ENCODE measurements around the gene DNAJC24.
"Not testable (repeated sequence)": the region's sequence is repeated elsewhere in the genome, so short reads cannot be mapped to it uniquely, and the experiment has no call there.

DNAJC24 gene, protein sequence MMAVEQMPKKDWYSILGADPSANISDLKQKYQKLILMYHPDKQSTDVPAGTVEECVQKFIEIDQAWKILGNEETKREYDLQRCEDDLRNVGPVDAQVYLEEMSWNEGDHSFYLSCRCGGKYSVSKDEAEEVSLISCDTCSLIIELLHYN

DNA sequence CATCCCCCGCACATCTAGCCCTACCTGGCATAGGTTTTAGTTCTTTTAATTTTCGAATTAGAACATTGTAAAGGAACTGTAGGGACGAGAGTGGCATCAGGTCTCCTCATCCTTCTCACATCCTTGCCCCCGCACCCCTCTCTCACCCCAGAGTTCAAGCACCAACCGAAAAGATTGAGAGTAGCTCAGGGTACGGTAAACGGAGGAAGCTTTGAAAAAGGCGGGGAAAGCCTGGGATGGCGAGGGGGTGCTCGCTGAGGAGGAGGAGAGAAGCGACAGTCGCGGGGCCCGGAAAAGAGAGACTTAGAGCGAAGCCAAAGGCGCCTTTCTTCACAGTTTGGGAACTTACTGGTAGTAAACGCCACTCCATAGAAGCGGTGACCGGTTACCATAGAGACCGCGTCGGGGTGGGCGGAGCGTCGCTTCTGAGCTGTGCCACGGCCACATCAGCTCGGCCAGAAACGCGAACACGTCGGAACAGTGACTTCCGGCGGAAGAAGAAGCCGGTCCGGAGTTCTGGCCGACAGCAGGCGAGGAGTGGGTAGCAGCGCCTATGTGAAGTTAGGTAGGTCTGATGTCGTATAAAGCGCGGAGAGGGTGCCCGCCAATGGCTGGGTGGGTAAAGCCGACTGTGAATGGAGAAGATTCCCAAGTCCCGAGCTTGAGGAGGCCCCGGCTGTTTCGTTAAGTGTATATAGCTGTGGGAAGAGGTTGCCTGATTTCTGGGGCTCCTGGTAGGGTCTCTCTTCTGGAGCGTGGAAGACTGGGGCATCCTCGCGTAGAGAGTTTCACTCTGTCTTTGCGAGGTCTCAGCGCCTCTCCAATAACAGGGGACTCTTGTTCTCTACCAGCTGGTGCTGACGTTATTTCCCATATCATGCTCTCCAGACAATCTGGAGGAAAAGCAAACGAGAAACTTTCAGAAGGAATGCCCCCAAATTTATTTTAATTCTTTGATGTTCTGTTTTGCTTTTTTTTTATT, at the start of gene DNAJC24, which contains the start of gene DCDC1:
Gene DNAJC24, plus strand, starts transcription at position 513 of the 982 bp plus-strand sequence. CDS start 889 bp downstream, outside the sequence.
Gene DCDC1, minus strand, starts transcription at position 392 of the 982 bp plus-strand sequence. CDS start 41,459 bp downstream, outside the sequence.
- peak; percentile 97 for DNase-seq

DNA sequence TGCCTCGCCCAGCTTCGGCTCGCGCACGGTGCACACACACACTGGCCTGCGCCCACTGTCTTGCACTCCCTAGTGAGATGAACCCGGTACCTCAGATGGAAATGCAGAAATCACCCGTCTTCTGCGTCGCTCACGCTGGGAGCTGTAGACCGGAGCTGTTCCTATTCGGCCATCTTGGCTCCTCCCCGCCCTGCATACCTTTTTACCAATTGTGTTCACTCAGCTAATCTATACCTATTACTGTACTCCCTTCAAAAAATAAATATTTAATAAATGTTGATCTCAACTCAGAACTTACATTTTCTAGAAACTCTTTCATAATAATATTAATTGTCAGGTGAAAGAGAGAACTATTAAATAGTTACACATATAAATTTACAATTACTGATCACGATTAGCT, 48.2 kb upstream of the DNAJC24 start:
- DNase-seq = not testable (repeated sequence)

DNA sequence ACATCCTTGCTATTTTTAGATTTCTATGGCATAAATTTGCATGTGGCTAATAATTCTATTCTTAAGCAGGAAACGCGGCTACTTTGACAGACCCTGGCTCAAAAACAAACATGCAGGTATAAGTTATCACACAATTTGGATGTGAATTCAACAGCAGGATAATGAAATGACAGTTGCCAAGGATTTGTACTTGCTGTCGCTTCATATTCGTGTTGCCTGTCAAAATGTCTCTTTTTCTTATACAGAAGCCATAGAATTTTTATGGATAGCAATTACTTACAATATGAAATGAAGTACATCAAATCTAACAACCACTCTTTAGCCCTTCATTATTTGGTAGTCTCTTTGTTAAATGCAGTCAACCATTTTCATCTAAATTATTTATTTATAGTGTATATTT, 46.5 kb upstream of the DNAJC24 start:
- no peak for DNase-seq

- no peak for DNase-seq
Measured at GRCh38 chr11:31325160-31325559, 44.5 kb upstream of the DNAJC24 start.

- DNase-seq = no peak
Measured at GRCh38 chr11:31326470-31327148, 43.1 kb upstream of the DNAJC24 start.

GRCh38 chr11:31327417-31327816, 42.2 kb upstream of the DNAJC24 start:
- no peak for DNase-seq

DNA sequence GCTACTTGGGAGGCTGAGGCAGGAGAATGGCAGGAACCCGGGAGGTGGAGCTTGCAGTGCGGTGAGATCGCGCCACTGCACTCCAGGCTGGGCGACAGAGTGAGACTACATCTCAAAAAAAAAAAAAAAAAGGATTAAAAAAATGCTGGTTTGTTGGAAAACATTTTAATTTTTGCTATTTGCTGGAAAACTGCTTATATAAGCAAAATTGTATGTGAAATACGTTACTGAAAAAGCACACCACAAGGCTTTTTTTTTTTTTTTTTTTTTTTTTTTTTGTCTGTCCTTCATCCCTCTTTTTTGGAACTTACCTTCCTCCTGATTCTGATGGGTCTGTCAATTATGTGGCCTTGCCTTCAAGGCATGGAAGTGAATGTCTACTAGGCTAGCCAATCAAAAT, 41.0 kb upstream of the DNAJC24 start:
- DNase-seq = no peak

- DNase-seq = peak; percentile 9
Measured at GRCh38 chr11:31337806-31338205, 31.9 kb upstream of the DNAJC24 start.

DNA sequence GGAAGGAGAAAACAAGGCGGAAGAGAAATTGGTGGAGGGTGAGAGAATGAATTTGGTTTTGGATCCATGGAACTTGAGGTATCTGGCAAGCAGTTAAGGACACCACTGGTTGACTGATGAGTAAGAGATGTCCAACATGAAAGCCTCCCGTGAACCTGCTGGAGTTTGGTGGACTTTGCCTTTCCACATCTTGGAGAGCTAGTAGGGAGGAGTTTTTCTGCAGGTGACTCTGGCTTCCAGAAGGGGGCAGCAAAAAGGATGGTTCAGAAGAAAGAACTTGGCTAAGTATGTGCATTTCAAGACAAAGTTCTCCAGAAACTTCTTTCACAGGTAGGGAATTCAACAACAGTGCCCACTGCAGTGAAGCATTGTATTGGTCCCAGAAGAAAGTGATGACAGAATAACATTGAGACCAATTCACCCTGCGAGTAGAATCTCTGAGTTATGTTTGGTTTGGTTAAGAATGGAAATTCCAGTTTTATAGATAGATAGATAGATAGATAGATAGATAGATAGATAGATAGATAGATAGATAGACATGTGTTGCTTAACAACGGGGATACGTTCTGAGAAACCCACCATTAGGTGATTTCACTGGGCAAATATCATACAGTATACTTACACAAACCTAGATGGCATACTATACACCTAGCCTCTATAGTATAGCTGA, 28.6 kb upstream of the DNAJC24 start:
- peak; percentile 58 for DNase-seq

GRCh38 chr11:31351168-31351567, 18.5 kb upstream of the DNAJC24 start:
- no peak for DNase-seq

GRCh38 chr11:31355131-31355530, 14.5 kb upstream of the DNAJC24 start:
- DNase-seq = no peak

GRCh38 chr11:31355817-31356216, 13.8 kb upstream of the DNAJC24 start:
- DNase-seq = no peak

DNA sequence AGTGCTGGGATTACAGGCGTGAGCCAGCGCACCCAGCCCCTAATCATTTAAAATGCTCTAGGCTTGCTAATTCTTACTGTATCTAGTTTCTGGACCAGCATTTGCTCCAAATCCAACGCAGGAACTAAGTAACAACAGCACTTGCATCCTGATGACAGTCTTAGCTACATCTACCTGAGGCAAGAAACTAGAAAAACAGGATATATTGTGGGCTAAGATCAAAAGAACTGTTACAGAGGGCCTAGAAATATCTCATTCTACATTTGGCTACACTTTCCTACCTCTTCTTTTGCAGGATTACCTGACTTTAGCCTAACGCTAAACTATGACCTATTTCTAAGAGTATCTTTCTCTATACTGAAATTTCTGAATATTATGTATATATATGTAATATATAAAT, 7.9 kb upstream of the DNAJC24 start:
- DNase-seq = no peak

- peak; percentile 14 for DNase-seq
Measured at GRCh38 chr11:31366795-31367194, 2.9 kb upstream of the DNAJC24 start.

- DNase-seq = no peak
Measured at GRCh38 chr11:31375879-31376278, 6.2 kb downstream of the DNAJC24 start.

- no peak for DNase-seq
Measured at GRCh38 chr11:31383116-31383515, 13.5 kb downstream of the DNAJC24 start.

DNA sequence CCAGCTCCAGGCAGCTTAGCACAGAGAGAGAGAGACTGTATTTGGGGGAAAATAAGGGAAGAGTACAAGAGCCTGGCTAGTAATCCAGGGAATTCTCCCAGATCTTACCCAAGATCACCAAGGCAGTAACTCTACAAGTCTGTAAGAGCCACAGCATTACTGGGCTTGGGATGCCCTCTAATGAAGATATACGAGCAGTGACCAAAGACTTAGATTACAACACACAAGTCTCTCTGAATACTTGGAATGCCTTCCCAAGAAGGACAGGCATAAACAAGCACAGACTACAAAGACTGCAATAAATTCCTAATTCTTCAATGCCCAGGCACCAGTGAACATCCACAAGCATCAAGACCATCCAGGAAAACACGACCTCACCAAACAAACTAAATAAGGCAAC, 17.7 kb downstream of the DNAJC24 start:
- DNase-seq = no peak

DNA sequence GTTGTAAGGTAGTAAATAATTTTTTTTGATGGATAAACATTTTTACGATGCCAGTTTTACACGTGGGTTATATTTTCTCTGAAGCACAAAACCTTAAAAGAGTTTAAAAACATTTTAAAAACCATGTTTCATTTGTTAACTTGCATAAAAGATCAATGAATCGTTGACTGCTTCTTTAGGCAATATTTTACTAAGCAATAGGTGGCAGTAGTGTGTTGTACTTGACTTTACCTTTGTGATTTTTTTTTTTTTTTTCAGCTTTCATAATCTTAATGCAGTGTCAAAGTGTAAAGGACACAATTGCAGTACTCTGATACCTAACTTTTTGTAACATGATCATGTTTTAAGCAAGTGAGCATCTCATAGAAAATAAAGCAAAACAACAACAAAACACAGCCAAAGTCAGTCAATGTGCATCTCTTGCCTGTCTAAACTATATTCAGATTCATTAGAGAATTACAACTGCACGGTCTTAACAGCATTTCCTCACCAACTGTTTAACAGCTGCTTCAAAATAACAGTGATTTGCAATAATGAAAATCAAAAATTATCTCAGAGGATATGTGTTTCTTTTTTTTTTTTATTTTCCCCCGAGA, 27.7 kb downstream of the DNAJC24 start:
- DNase-seq = peak; percentile 72

DNA sequence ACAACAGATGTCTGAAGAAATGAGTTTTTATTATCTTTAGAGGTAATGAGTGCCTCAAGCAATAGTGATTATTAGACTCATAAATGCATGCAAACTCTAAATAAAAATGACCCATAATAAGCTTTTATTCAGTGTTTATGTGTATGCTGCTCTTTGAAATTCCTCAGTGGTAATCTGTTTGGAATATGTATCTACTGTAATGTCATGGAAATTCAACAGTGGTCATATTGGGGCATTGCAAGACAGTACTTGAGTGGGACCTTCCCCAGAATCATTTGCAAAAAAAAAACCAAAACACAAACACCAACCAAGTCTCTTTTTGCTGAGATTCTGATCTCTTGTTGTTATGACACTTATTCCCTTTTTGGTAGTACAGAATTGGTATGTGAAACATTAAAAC, 35.0 kb downstream of the DNAJC24 start:
- DNase-seq = no peak

DNA sequence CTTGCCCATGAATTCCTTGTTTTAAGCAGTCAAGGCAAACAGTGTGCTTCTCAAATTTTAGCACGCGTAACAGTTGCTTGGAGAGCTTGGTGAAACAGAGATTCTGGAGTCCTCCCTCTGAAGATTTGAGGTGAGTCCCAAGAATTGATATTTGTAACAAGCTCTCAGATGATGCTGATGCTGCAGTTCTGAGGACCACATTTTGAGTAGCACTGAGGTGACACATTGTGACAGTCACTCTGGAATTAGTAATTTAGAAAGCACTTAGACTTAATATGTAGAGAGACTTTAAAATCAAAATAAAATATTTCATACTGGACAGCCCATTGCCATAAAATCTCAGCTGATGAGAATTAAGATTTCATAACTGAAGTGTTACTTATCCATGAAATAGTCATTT, 38.5 kb downstream of the DNAJC24 start:
- DNase-seq = no peak

DNA sequence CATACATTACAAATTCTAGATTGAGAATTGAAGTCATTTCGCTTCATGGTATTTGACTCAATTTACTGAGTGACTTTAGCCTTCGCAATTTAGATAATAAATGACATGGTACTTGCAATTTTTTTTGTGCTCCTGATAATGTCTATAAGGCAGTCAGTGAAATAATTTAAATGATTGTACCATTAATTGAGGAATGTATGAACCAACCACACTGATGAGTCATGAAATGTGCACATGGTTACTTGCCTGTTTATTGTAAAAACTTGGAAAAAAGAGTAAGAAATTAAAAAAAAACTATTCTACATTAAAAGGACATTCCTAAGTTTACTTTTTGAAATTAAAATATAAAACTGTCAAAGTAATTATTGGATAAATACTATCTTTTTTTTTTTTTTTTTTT, 43.3 kb downstream of the DNAJC24 start:
- no peak for DNase-seq

DNA sequence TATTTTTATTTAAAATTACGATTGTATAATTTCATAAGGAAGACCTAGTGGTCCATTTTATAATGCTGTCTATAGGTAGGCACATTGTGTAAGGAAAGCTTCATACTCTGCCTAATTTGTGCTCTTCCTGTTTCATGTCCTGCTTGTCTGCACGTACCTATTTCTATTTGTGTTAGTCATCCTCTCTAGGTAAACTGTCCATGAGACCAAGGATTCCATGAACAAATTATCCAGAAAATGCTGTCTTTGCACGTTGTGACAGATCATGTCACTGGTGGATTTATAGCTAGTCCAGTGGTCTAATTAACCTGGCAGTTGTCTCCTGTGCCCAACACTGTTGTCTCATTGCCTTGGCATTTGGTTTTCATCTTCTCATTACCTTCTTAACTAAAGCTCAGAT, 44.7 kb downstream of the DNAJC24 start:
- DNase-seq = no peak

GRCh38 chr11:31415435-31415834, 45.8 kb downstream of the DNAJC24 start:
- no peak for DNase-seq
